Stimulated activated CD8-positive, alpha-beta memory T cell treated with anti-CD3 and anti-CD28 coated beads, Interleukin-7, amount 100 ng/mL, for 24 hours (primary cell): ENCODE measurements around the gene GPR183.

ENCODE experiments used
- DNase-seq: peaks from one replicate; pipeline ENCODE4 v3.0.0-alpha.2; 2020; ENCODE audit warnings: low read depth

The GPR183 gene

DNA sequence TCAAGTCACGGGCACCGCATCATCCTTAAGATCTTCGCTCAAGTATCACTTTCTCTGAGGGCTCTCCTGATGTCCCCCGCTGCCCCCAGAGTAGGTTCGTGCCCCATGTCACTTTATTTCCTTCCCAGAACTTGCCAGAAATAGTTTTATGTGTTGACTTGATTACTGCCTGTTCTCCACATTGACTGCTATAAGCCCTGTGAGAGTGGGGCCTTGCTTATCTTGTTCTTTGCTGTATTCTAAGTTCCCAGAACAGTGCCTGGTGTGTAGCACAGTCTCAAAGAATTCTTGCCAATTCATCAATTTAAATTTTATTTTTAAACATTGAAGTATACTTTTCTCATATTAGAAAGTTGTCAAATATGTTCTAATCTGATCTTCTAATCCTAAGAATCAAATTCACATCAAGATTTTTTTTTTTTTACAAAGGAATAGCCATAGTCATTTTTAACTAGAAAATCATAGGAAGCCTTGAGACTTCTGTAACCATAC is 32.1 kb upstream of the GPR183 start:
- no peak for DNase-seq

DNA sequence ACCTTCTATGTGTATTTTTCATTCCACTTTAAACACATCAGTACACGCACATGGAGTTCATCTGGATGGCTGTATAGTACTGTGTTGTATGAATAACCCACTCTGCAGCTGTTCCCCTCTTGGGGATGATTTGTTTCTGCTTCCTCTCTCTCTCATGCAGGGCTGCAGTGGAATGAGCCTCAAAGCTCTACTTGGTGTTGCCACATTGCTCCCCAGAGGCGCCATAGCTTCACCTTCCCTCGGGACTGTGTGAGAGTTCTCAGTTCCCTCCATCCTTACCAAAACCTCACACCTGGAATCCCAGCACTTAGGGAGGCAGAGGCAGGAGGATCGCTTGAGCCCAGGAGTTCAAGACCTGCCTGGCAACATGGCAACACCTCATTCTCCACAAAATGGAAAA is 28.4 kb upstream of the GPR183 start:
- DNase-seq, result no peak

DNA sequence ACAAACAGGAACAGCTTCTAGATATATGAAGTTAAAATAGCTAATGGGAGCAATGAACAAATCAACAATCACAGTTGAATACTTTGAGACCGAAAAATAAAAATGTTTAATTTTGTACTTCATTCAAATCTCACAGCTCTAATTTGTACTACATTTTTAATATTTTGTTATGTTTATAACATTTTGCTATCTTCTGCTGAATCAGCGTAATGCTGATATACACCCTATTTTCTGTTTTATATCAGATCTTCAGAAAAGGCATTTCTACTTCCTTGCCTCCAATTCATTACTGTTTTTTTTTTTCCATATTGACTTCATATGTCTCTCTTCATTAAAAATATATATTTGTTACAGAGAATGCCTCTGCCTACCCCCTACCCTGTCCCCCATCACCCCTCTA is 27.9 kb upstream of the GPR183 start:
- DNase-seq, result no peak

DNA sequence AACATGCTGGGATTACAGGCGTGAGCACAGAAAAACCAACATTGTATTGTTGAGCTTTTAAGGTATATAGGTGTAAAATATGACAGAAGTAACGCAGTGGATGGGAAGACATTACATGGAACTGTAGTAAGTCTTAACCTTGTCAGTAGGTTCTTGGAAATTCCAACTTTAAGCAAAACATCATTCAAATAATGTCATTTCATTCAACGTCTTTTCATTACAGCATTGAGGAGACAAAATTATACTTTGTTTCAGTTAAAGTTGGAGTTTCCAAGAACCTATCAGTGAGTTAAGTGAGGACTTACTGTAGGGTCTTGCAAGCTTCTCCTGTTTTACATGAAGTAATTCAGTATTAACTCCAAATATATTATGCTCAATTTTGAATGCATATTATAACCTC is 27.0 kb upstream of the GPR183 start:
- no peak for DNase-seq

DNA sequence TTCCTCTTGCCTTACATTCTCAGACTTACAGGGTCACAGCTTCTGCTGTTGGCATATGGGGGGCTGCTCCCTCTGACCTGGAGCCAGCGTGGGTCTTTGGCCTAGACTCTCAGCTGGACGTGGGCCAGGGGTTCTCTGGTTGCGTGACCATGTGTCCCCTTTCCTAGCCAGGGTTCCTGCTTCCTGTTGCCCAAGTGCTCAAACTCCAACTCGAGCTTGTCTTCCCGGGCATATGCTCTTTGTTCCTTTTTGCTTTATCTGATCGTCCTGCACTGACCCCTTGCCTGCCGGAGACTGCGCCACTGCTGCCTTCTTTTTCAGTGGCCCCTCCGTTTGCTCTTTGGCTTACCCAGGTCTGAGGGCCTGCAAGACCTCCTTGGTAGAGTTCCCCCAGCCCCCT is 25.3 kb upstream of the GPR183 start:
- no peak for DNase-seq

DNA sequence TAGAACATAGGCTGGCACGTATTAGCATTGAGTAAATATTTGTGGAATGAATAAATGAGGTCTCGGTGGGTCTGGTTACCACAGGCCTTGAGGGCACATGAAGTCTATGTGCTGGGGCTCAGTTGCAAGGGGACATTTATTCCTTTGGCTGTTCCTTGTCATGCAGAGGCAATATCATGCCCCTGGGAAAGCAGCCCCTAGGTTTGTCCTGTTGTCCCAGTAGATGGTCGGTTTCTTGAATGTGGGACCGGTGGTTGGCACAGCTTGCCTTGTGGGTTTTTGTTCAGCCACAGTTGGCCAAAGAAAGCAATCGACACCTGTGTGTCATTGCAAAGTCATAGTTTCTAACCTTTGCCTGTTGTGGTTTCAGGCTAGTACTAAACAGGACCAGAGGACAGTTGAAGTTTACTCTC is 24.7 kb upstream of the GPR183 start:
- no peak for DNase-seq

DNA sequence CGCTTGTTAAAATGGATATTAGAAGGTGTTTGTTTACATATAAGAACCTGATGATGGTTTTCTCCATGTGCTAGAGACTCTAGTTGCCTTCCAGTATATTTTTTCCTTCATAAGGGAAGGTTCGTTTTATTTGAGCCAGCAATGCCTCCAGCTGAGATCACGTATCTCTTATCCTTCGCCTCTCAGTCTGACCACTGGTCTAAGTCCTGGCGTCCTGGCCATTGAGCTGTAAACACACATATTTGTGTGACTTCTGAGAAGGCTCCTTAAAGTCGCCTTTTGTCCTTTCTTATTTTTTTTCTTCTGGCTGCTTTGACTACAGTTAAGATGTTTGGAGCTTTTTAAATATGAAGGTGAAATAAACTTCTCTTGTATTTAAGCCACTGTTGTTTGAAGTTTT is 23.7 kb upstream of the GPR183 start:
- no peak for DNase-seq

DNA sequence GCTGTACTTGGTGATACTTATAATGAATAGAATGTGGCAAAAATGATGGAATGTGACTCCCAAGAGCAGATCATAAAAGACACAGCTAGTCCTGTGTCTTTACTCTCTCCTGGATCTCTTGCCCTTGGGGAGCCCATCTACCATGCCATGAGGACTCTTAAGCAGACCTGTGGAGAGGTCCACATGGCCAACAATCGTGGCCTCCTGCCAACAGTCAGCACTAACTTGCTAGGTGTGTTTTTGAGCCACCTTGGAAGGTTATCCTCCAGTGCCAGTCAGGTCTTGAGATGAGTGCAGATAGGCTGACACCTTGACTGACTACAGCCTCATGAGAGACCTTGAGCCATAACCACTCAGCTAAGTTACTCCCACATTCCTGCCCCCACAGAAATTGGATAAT is 22.3 kb upstream of the GPR183 start:
- no peak for DNase-seq

DNA sequence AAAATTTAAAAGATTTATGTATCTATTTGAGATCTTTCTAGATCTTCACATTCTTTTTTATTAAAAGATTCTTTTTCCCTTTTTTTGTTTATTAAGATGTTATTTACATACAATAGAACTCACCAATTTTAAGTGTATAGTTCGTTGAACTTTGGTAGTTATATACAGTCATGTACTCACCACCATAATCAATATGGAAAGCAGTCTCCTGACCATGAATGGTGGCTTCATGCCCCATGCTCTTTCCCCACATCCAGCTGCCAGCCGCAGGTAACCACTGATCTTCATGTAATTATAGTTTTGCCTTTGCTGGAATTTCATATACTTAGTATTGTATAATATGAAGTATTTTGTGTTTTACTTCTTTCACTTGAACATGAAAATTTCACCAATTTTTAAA is 20.6 kb upstream of the GPR183 start:
- DNase-seq, result no peak

DNA sequence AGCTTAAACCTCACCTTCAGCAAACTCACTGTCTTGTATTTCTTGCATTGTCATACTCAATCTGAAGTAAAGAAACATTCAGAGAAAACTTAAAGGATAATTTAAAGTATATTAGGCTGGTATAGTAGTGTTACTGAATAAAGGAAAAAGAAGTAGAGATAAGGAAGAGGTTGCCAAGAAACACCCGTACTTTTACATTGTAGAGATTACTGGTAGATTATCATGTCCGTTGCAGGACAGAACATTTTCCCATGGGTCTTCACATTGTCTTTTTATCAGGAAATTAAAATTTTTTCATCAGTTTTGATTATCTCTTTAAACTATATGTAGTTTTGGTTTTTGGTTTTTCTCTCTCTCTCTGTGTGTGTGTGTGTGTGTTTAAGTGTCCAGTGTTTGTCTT is 19.9 kb upstream of the GPR183 start:
- no peak for DNase-seq

DNA sequence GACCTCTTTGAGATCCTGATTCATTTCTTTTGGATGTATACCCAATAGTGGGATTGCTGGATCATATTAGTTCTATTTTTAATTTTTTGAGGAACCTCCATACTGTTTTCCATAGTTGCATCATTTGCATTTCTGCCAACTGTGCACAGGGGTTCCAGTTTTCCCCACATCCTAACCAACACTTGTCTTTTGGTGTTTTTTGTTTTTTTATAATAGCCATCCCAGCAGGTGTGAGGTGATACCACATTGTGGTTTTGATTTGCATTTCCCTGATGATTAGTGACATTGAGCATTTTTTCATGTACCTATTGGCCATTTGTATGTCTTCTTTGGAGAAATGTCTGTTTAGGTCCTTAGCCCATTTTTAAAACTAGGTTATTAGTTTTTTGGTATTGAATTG is 18.8 kb upstream of the GPR183 start:
- DNase-seq, result no peak

DNA sequence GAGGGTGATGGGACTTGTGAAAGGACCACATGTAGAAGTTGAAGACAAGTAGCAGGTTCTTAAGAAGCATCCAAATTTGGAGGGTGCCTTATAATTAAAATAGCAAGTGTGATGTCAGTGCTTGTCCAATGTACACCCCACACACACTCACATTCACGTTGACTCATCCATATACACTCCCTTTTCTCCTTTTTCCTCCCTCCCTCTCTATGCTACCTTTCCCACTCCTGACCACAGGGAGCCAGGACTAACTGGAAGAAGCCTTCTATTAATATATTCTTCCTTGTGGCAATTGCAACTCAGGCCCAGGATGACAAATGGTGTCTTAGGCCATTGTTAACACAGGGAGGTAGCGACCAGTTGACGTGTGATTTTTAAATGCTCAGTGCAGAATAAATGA is 16.3 kb upstream of the GPR183 start:
- DNase-seq, result no peak

DNA sequence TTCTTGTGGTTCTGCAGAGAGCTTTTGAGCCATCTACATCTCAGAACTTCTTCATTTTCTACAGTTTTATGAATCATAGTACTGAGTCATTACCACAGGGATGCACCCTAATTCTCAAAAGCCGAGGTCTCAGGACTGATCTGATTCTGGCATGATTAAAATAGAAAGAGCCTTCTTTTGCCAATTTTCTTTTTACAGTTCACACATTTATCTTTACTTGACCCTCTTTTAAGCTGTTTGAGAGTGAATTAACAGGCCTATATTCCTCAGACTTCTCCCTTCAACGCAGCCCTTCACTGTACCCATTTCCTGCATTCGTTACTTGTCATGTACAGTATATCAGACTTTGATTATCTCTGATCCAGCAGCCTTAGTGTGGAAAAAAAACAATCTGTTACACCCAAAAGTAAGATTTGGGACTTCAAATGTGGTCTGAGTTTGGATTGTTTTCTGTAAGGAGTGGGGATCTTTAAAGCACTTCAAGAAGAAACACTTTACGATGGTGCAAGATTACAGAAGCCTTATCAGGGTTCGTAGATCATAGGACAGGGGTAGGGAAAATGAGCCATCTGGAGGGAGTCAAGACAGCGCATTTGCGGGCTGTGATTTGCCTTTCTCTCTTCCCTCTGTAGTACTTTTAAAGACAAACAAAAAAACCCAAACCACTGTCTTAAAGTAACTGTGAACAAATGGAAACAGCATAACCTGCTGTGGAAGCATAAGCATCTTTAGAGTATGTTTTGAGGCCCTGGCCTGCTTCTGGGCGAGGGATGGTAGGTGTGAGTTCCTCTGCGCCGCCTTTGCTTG is 15.3 kb upstream of the GPR183 start:
- no peak for DNase-seq

DNA sequence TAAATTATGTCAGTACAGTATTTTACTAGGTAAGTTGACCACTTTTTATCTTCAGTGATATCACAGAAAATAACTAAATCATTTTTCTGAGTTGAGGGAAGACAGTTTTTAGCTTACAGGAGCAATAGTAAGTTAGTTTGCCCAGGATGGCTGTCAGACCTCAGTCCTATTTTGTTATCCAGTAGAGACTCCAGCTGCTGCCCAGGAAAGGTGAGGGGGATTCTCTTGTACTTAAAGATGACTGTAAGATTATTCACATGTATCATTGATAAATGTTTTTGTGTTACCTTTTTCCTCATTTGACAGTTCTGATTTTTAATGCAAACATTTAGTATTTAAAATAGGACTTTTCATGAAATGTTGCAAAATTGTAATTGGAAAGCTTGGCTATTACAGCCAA is 14.5 kb upstream of the GPR183 start:
- DNase-seq, result no peak

DNA sequence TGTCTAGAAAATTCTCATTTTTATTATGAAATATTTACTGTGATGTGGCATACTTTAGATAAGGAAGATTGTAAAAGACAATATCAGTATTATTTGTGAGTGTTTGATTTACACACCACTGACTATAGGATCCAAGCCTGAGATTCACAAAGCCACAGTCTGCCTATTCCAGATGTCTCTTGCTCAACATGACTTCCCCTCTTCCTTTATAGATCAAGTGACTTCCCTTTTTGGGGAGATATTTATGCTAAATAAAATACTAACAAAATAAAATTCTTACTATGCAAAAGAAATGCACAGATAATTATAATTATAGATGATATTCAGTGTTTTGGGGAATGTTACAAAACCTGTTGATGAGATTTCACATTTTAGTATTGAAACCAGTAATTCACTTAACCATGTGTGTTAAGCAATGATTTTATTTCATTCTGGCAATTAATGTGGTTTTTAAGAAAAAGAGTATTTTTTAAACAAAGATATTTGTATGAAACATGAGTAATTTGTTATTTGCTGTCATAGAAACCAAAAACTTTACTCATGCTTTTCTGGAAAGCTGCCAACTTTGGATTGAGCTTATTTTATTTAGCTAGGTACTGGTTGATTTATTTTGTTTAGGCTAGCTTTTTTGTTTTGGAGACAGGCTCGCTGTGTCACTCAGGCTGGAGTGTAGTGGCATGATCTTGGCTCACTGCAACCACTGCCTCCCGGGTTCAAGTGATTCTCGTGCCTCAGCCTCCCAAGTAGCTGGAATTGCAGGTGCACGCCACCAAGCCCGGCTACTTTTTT is 13.7 kb upstream of the GPR183 start:
- DNase-seq, result no peak

DNA sequence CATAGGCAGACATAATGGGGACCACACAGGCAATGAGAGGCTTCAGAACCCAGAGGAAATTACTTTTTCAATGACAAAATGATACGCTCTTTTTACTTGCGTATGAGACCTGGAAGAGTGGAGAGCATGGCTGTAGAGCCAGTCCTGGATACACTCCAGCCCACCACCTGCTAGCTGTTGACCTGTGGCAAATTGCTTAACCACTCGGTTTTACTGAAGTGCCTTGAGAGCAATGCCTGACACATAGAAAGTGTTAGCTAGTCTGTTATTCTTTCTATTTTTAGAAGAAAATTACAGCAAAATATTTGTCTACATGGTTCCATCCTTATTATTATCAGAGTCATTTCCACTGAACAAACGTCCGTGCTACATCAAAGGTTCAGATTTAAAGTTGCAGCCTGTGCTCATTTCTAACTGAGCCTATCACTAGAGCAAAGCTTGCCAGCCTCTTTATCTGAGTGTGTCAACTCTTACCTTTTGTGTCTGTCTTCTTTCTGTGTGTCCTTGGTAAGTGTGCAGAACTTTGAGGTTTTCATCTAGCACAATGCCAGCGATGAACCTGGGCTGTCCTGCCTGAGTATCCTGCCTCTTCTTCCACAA is 9.6 kb upstream of the GPR183 start:
- no peak for DNase-seq

DNA sequence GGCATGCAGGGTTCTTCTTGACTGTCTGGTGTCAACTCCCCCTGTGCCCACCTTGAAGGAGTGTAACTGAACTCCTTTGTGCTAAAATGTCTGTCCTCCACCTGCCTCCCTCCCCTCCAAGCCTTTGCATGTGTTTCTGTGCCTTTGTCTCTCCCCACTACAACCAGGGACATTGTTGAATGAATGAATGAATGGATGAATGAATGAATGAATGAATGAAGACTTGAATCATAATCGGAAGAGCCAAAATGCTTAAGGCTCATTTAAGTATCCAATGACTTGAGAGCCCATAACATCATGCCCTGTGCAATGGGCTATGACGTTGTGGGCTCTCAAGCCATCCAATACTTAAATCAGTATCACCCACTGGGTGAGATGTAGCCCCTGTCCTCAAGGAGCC is 9.0 kb upstream of the GPR183 start:
- no peak for DNase-seq

DNA sequence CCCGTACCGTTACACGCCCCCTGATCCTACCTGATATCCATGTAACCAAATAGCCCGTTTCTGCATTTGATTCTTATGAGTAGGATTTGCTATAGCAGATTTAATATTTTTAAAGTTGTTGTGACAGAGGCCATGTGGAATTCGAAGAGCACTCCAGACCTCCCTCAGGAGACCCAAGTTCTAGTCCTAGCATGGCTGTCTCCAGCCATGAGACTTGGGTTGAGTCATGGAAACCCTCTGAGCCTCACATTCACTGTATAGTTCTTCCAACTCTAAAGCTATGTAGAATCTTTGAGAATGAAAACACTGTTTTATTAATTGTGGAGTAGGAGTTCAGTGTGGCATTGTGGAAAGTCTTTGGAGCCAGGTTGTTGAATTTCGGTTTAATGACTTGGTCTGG is 8.0 kb upstream of the GPR183 start:
- DNase-seq, result no peak

DNA sequence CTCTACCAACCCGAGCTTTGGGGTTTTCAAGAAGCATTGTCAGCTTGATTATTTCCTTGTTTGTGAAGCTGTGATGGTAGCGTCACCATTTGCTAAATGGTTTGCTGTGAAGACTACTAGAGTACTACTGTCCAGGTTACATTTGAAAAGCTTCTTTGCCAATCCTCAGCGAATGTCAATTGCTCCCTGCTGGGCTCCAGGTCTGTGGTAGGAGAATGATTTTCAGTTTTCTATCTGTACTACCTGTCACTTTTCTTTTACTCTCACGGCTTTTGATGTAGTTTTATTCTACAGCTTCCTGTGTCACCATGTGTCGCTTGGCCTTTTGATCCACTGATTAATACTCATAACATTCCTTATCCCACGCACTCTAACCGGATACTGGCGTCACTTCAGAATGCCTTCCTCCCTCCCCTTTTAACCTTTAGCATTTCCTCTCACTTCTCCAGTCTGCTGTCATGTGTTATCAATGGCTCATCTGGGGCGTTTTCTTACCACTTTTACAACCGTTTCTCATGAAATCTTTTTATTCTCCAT is 7.5 kb upstream of the GPR183 start:
- DNase-seq, result no peak

DNA sequence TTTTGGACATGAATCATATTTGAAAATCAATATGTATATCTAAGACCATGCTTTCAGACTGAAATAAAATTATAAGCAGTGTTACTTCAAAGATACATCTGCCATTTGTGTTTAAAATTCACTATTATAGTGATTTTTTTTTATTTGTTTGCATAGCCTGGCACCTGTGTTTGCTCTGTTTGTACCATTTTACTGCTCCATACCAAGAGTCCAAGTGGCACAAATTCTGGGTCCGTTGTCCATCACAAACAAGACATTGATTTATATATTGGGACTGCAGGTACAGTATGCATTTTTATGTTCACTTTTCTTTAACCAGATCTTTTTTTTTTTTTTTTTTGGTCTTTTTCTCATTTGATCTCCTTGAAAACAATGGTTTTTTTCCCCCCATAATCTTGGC is 6.7 kb upstream of the GPR183 start:
- DNase-seq, result no peak

DNA sequence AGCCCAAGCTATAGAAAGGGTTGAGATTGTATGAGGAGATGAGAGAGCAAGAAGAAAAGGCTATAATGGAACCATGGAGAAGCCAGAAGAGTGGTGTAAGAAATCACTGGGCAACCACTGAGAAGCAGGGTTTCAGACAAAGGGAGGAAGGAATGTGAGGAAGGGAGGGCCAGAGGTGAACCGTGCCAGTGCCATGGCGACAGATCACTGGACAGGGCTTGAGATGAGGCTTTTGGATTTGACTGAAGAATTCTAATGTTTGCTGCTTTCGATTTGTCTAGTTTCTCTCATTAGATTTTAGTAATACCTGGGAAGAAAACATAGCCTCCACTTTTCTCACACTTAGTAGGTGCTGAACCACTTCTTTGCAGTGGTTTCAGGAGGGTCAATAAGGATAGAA is 6.3 kb upstream of the GPR183 start:
- DNase-seq, result no peak

DNA sequence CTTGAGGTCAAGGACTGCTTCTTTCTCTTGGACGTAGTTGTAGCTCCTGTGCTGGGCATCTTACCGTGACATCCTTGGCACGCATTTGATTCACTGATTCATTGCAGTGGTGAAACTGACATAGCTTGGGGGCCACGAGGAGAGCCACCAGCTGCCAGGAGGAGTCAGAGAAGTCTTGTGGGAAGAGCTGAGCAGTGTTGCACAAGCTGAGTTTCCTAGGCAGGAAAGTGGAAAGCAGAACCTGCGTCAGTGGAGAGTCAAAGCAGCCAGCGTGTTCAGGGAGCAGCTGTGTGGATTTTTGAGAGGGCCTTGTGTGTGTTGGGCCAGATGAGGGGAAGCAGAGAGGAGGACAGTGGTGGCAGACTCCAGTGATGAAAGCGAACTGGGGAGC is 5.3 kb upstream of the GPR183 start:
- no peak for DNase-seq
